Suprapubic skin (tissue), 4 donors: Measurements from ENCODE around the gene TTI1. TPM values are rescaled to one million over a fixed set of nuclear protein-coding genes. Genes with fewer than 3 reads are reported as not detected.

Experiments
- DNase-seq, 2 donors: peaks; one replicate each; pipeline ENCODE4 v3.0.0-alpha.2; 2019; ENCODE audit warnings: low spot score in 2 of 2
- H3K27ac ChIP-seq: fragments of 200-600 bp; sonication (generic); one replicate; pipeline ENCODE4 v1.5.1; 2019
- H3K27me3 ChIP-seq: fragments of 200-600 bp; sonication (generic); one replicate; pipeline ENCODE4 v1.5.1; 2019
- H3K36me3 ChIP-seq: fragments of 200-600 bp; sonication (generic); one replicate; pipeline ENCODE4 v1.5.1; 2019
- H3K4me1 ChIP-seq: fragments of 200-600 bp; sonication (generic); one replicate; pipeline ENCODE4 v1.5.1; 2019
- H3K4me3 ChIP-seq: fragments of 200-600 bp; sonication (generic); one replicate; pipeline ENCODE4 v1.5.1; 2019; ENCODE audit warnings: mild to moderate bottlenecking
- H3K9me3 ChIP-seq: fragments of 200-600 bp; sonication (generic); one replicate; pipeline ENCODE4 v1.5.1; 2019
- EP300 ChIP-seq: sonication (generic); formaldehyde crosslinking; IDR thresholded peaks from one replicate; pipeline ENCODE4 v1.6.1; 2017; ENCODE audit warnings: antibody characterized with exemption
- POLR2A ChIP-seq, 2 donors: fragments of 450-650 bp; IDR thresholded peaks; one replicate each; pipeline ENCODE4 v1.6.1; 2017; ENCODE audit warnings: antibody characterized with exemption in 2 of 2, mild to moderate bottlenecking in 2 of 2, moderate library complexity in 2 of 2
- POLR2AphosphoS5 ChIP-seq, 3 donors: sonication (generic); formaldehyde crosslinking; IDR thresholded peaks; one replicate each; pipeline ENCODE4 v1.6.1; 2017; ENCODE audit warnings: antibody characterized with exemption in 3 of 3
- WGBS: methylation state at CpG from one replicate; pipeline ENCODE4 v1.1.5; 2018; 5-methylcytosine and 5-hydroxymethylcytosine counted together
- total RNA-seq, 4 donors: library from RNA; depleted of rRNA; stranded (reverse); fragments of >200 nt; gene quantifications; one replicate each; pipeline ENCODE4 v1.1.0, GENCODE V29; 2016
- TF ChIP-seq, protein P1 (sequence below), 2 donors: fragments of 200-600 bp in 1 of 2; fragments of 450-650 bp in 1 of 2; sonication (generic) in 1 of 2; IDR thresholded peaks; one replicate each; pipeline ENCODE4 v1.5.1; 2016 to 2019; ENCODE audit warnings: antibody characterized with exemption in 2 of 2, mild to moderate bottlenecking in 1 of 2, moderate library complexity in 1 of 2

The TTI1 gene
- total RNA-seq, 4 donors from 2014 or later, result 11.2 to 24.7 (median 17.1) TPM

DNA sequence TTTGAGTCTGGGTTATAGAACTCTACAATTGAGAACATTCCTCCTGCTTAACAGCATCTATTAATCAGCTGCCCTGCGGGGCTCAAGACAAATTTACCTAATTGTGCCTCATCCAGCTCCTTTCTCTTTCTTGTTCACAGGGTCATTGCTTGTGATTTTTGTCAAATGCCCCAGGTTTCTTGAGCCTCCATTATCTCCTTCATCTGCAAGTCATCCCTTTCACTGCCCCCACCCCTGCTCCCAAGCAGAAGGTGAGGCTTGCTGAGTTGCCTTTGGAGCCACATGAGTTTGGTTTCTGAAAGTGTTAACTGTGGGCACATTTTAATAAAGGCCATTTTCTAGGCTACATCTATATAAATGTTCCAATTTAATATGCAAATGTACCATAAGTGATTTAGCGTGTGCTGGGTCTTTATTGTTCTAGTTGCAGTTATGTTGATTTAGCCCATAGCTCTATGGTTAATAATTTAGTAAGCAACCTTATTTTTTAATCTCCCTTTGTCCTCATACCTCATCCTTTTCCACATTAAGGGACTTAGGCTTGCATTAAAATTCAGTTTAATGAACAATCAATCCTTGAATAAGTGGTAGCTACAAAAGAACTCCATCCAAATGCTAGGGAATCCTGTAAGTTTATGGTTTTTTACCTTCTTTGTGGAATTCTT is 74.3 kb downstream of the TTI1 start:
- 74% methylated on average over 2 of the region's 2 CpGs for WGBS
- Histone ChIP-seq H3K27me3 (peaks cover 5% of the 10 kb centered on the region), H3K4me1 (no peaks in the 10 kb centered on the region), H3K4me3 (no peak overlapping the region), H3K36me3 (no peaks in the 10 kb centered on the region), H3K27ac (no peak overlapping the region), H3K9me3 (peaks cover 8% of the 10 kb centered on the region)
- TF ChIP-seq EP300, result no peak
- TF ChIP-seq, protein P1, sequence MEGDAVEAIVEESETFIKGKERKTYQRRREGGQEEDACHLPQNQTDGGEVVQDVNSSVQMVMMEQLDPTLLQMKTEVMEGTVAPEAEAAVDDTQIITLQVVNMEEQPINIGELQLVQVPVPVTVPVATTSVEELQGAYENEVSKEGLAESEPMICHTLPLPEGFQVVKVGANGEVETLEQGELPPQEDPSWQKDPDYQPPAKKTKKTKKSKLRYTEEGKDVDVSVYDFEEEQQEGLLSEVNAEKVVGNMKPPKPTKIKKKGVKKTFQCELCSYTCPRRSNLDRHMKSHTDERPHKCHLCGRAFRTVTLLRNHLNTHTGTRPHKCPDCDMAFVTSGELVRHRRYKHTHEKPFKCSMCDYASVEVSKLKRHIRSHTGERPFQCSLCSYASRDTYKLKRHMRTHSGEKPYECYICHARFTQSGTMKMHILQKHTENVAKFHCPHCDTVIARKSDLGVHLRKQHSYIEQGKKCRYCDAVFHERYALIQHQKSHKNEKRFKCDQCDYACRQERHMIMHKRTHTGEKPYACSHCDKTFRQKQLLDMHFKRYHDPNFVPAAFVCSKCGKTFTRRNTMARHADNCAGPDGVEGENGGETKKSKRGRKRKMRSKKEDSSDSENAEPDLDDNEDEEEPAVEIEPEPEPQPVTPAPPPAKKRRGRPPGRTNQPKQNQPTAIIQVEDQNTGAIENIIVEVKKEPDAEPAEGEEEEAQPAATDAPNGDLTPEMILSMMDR (IDR thresholded peaks at IDR 0.05), result no peak
- no peak for TF ChIP-seq POLR2A (IDR thresholded peaks at IDR 0.05)
- no peak for TF ChIP-seq POLR2AphosphoS5 (IDR thresholded peaks at IDR 0.05)
- peak in 1 of 2 donors; percentile 4 for DNase-seq

DNA sequence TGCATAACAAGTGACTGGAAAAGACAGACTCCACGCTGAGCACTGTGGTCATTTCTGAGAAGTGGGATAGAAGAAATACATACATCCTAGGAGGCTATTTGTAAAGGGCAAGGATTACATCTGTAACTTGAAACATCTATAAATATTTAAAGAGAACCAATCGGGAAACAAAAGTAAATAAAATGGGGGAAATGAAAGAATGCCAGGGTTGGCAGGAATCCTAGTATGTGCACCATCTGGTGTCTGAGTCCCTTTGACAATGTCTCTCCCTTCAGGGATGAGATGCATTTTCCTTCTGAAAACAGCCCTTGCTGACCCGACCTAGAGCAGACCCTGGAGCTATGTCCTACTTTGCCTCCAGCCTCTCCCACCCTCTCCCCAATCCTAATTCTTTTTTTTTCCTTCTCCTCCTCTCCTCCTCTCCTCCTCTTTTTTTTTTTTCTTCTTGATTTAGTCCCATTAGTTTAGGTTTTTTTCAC is 77.1 kb downstream of the TTI1 start:
- no peaks in the 10 kb centered on the region for H3K4me1 ChIP-seq
- DNase-seq, result peak in 1 of 2 donors; percentile 4
- H3K27ac ChIP-seq, result no peak overlapping the region
- H3K36me3 ChIP-seq, result no peaks in the 10 kb centered on the region
- TF ChIP-seq POLR2A (IDR thresholded peaks at IDR 0.05) (no peak), POLR2AphosphoS5 (IDR thresholded peaks at IDR 0.05) (no peak), EP300 (no peak)
- TF ChIP-seq, protein P1 (IDR thresholded peaks at IDR 0.05), result no peak
- H3K9me3 ChIP-seq, result peaks cover 5% of the 10 kb centered on the region
- H3K27me3 ChIP-seq, result peaks cover 5% of the 10 kb centered on the region
- 31% methylated on average over 3 of the region's 3 CpGs for WGBS
- no peak overlapping the region for H3K4me3 ChIP-seq

DNA sequence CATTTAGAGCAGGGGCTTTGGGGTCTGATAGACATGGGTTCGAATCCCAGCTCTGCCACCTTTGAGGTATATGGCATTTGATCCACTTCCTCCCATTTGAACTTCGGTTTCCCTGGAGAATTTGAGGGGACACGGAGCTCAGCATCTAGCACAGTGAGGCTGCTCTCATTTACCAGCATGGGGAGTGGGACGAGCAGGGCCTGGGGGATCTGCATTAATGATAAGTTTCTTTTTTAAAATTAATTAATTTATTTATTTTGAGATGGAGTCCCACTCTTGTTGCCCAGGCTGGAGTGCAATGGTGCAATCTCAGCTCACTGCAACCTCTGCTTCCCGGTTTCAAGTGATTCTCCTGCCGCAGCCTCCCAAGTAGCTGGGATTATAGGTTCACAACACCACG is 77.7 kb downstream of the TTI1 start:
- Histone ChIP-seq H3K27me3 (peaks cover 5% of the 10 kb centered on the region), H3K9me3 (peaks cover 3% of the 10 kb centered on the region), H3K36me3 (no peaks in the 10 kb centered on the region), H3K4me3 (no peak overlapping the region), H3K27ac (no peak overlapping the region), H3K4me1 (no peaks in the 10 kb centered on the region)
- TF ChIP-seq EP300, result no peak
- TF ChIP-seq, protein P1 (IDR thresholded peaks at IDR 0.05), result no peak
- no peak for TF ChIP-seq POLR2AphosphoS5 (IDR thresholded peaks at IDR 0.05)
- TF ChIP-seq POLR2A (IDR thresholded peaks at IDR 0.05), result no peak
- whole genome bisulfite sequencing, result 84% methylated on average over 7 of the region's 7 CpGs
- DNase-seq, result peak in 1 of 2 donors; percentile 13

DNA sequence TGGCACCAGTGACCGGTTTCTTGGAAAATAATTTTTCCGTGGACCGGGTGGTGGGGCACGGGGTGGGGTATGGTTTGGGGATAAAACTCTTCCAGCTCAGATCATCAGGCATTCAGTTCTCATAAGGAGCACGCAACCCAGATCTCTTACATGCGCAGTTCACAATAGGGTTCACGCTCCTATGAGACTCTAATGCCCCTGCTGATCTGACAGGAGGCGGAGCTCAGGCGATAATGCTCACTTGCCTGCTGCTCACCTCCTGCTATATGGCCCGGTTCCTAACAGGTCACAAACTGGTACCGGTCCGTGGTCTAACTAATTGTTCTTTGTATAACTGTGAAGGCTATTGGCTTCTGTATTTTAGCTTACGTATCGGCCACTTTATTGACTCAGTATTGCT is 78.6 kb downstream of the TTI1 start:
- WGBS, result 82% methylated on average over 14 of the region's 14 CpGs
- Histone ChIP-seq H3K27ac (no peak overlapping the region), H3K4me3 (no peak overlapping the region), H3K9me3 (peaks cover 1% of the 10 kb centered on the region), H3K36me3 (no peaks in the 10 kb centered on the region), H3K27me3 (peaks cover 5% of the 10 kb centered on the region), H3K4me1 (no peaks in the 10 kb centered on the region)
- no peak for TF ChIP-seq POLR2AphosphoS5 (IDR thresholded peaks at IDR 0.05)
- TF ChIP-seq, protein P1 (IDR thresholded peaks at IDR 0.05), result no peak
- TF ChIP-seq POLR2A (IDR thresholded peaks at IDR 0.05), result no peak
- TF ChIP-seq EP300, result no peak
- peak in 1 of 2 donors; percentile 47 for DNase-seq

DNA sequence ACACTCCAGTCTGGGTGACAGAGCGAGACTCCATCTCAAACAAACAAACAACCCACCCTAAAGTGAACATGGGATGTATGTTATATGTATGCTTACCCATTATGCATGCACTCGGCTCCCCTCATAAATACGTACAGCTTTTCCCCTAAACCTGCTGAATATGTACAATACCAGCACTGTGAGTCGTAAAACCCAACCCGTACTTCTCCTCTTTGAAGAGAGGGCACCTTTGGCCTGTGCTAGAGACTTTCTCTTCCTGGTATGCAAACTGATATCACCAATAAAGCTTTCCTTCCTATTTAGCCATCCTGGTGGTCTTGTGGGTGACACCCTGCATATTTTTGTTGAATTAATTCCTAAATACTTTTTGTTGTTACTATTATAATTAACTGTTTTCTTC is 79.1 kb downstream of the TTI1 start:
- H3K4me3 ChIP-seq, result no peak overlapping the region
- 81% methylated on average over 5 of the region's 5 CpGs for WGBS
- no peaks in the 10 kb centered on the region for H3K36me3 ChIP-seq
- DNase-seq, result no peak
- H3K27ac ChIP-seq, result no peak overlapping the region
- H3K9me3 ChIP-seq, result no peaks in the 10 kb centered on the region
- no peaks in the 10 kb centered on the region for H3K4me1 ChIP-seq
- no peak for TF ChIP-seq POLR2A (IDR thresholded peaks at IDR 0.05)
- no peak for TF ChIP-seq POLR2AphosphoS5 (IDR thresholded peaks at IDR 0.05)
- TF ChIP-seq EP300, result no peak
- peaks cover 5% of the 10 kb centered on the region for H3K27me3 ChIP-seq
